Measurements from ENCODE around the gene DPP10.

DPP10 gene

GRCh38 chr2:114609203-114609602 is 166.8 kb downstream of the DPP10 start:
- no peak for DNase-seq (ENCODE audit: low spot score)

- no peak for DNase-seq (ENCODE audit: low spot score)
These were observed 167.4 kb downstream of the DPP10 start for GRCh38 chr2:114609801-114610200.

- peak; percentile 10 for DNase-seq (ENCODE audit: low spot score)
These were observed 168.2 kb downstream of the DPP10 start for GRCh38 chr2:114610677-114611076.

GRCh38 chr2:114614592-114614991 is 172.2 kb downstream of the DPP10 start:
- no peak for DNase-seq (ENCODE audit: low spot score)

- DNase-seq (ENCODE audit: low spot score): no peak
These were observed 186.0 kb downstream of the DPP10 start for GRCh38 chr2:114628481-114628880.

GRCh38 chr2:114631146-114631545 is 188.7 kb downstream of the DPP10 start:
- no peak for DNase-seq (ENCODE audit: low spot score)

- no peak for DNase-seq (ENCODE audit: low spot score)
These were observed 199.8 kb downstream of the DPP10 start for GRCh38 chr2:114642166-114642770.

- no peak for DNase-seq (ENCODE audit: low spot score)
These were observed 200.6 kb downstream of the DPP10 start for GRCh38 chr2:114642988-114643553.

GRCh38 chr2:114651933-114652332 is 209.5 kb downstream of the DPP10 start:
- DNase-seq (ENCODE audit: low spot score): no peak

- DNase-seq (ENCODE audit: low spot score): no peak
These were observed 217.4 kb downstream of the DPP10 start for GRCh38 chr2:114659880-114660279.

- DNase-seq (ENCODE audit: low spot score): peak; percentile 30
These were observed 219.8 kb downstream of the DPP10 start for GRCh38 chr2:114661971-114662939.

GRCh38 chr2:114668415-114668814 is 226.0 kb downstream of the DPP10 start:
- no peak for DNase-seq (ENCODE audit: low spot score)

GRCh38 chr2:114683251-114683650 is 240.8 kb downstream of the DPP10 start:
- no peak for DNase-seq (ENCODE audit: low spot score)

- DNase-seq (ENCODE audit: low spot score): no peak
These were observed 242.0 kb downstream of the DPP10 start for GRCh38 chr2:114684403-114684802.

GRCh38 chr2:114685102-114685501 is 242.7 kb downstream of the DPP10 start:
- DNase-seq (ENCODE audit: low spot score): no peak

GRCh38 chr2:114688241-114688640 is 245.8 kb downstream of the DPP10 start:
- DNase-seq (ENCODE audit: low spot score): no peak

- no peak for DNase-seq (ENCODE audit: low spot score)
These were observed 256.1 kb downstream of the DPP10 start for GRCh38 chr2:114698520-114698919.

GRCh38 chr2:114699423-114699944 is 257.0 kb downstream of the DPP10 start:
- no peak for DNase-seq (ENCODE audit: low spot score)

- no peak for DNase-seq (ENCODE audit: low spot score)
These were observed 258.0 kb downstream of the DPP10 start for GRCh38 chr2:114700440-114700839.

GRCh38 chr2:114709936-114710850 is 267.8 kb downstream of the DPP10 start:
- DNase-seq (ENCODE audit: low spot score): no peak

GRCh38 chr2:114714313-114714712 is 271.9 kb downstream of the DPP10 start:
- peak; percentile 69 for DNase-seq (ENCODE audit: low spot score)

- DNase-seq (ENCODE audit: low spot score): no peak
These were observed 274.6 kb downstream of the DPP10 start for GRCh38 chr2:114717049-114717448.
